ENCODE results near the gene C1QTNF12.

The C1QTNF12 gene, protein sequence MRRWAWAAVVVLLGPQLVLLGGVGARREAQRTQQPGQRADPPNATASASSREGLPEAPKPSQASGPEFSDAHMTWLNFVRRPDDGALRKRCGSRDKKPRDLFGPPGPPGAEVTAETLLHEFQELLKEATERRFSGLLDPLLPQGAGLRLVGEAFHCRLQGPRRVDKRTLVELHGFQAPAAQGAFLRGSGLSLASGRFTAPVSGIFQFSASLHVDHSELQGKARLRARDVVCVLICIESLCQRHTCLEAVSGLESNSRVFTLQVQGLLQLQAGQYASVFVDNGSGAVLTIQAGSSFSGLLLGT

DNA sequence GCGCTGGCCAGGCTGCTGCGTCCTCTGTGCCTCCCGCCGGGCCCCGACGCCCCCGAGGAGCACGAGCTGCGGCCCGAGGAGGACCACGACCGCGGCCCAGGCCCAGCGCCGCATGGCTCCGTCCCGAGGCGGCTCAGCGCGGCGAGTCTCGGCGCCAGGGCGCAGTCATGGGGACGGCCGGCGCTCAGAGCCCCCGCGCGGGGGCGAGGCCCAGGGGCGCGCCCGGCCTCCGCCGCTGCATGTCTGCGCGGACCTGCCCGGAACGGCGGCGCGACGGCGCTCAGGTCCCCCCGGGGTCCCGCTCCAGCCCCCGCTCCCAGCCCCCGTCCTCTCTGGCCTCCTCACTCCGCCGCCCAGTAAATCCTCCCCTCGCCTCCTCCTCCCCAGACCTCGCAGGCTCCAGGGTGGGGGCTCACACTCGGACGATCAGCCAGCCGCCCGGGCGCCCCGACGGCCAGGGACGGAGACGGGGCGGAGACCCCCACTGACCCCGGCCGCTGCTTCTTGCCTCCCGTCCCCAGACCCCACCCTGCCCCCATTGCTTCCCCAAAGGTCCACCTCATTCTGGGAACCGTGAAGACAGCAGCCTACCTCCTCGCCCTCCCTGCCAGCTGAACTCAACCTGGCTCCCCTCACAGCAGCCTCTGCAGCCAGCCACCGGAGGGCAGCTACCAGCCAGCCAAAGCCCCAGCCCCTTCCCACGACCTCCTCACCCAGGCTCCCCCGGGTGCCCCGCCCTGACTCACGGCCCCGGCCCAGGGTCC, at the start of gene C1QTNF12:
Gene C1QTNF12 (minus strand): TSS at position 146 of the 764 bp plus-strand sequence. CDS start 32 bp downstream, at position 114.
- TF ChIP-seq, protein P1, sequence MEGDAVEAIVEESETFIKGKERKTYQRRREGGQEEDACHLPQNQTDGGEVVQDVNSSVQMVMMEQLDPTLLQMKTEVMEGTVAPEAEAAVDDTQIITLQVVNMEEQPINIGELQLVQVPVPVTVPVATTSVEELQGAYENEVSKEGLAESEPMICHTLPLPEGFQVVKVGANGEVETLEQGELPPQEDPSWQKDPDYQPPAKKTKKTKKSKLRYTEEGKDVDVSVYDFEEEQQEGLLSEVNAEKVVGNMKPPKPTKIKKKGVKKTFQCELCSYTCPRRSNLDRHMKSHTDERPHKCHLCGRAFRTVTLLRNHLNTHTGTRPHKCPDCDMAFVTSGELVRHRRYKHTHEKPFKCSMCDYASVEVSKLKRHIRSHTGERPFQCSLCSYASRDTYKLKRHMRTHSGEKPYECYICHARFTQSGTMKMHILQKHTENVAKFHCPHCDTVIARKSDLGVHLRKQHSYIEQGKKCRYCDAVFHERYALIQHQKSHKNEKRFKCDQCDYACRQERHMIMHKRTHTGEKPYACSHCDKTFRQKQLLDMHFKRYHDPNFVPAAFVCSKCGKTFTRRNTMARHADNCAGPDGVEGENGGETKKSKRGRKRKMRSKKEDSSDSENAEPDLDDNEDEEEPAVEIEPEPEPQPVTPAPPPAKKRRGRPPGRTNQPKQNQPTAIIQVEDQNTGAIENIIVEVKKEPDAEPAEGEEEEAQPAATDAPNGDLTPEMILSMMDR (IDR thresholded peaks at IDR 0.05; ENCODE audit: low read depth, low read length), result no peak
- in situ Hi-C loops (cut with HindIII; ENCODE audit: low sequenced_read_pairs), result no loop called here
- DNase-seq (ENCODE audit: low read depth, low spot score), result no peak
- no peak within 1 kb of the TSS for H3K4me3 ChIP-seq (ENCODE audit: low read depth, low read length)

DNA sequence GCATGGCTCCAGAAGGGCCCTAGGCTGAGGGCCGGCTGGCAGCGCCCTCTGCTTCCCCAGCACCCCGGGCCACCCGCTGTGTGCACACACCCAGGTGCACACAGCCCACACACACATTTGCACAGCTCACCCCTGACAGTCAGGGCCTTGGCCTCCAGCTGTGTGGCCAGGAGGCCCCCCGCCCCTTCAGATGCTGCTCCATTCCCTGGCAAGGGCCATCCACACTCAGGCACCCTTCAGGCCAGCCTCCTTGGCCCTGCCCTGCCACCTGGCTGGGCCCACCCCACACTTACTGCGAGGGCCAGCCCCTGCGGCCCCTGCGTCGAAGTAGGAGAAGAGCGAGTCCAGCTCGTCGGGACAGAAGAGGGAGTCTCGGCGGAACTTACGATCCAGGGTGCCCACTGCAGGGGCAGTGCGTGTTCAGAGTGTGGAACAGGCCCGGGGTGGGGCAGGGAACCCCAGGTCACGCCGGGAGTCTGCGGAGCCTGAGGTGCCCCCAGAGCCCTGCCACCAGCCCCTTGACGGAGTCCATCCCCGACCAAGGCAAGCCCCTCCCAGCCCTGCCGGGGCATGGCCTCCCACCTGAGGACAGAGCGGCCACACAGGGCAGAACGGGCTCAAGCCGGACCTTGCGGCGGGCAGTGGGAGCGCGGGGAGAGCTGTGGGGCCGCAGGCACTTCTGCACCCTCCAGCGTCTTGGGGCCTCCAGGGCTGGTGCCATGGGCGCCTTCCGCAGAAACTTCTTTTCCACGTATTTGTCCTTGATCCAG, 48.8 kb upstream of the C1QTNF12 start:
- H3K4me3 ChIP-seq (ENCODE audit: low read depth, low read length), result no peak overlapping the region
- TF ChIP-seq, protein P1 (IDR thresholded peaks at IDR 0.05; ENCODE audit: low read depth, low read length), result no peak
- in situ Hi-C loops (cut with HindIII; ENCODE audit: low sequenced_read_pairs), result no loop called here
- no peak for DNase-seq (ENCODE audit: low read depth, low spot score)

DNA sequence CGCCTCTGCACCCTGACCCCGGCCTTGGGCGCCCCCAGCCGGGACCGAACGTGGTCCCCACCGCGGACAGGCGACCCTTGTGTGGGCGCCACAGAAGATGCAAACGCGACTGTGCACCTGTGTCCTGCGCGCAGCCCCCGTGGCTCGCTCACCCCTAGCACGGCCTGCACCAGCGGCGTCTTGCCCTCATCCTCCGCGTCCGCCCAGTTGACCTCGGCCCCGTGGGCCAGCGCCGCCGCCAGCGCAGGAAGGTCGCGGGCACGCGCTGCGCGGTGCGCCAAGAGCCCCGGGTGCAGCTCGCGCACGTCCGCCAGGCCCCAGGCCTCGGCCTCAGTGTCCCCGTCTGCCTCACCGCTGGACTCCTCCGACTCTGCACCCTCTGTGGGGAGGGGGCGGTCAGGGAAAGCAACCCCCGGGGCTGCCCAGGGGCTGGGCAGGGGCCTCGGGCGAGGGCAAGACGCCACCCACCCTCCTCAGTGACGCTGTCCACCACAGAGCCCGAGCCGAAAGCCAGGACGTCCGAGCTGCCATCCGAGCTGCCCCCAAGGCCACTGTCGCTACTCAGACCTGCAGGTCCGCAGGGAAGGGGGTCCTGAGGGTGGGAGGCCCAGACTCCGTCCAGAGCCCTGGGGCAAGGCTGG, 47.8 kb upstream of the C1QTNF12 start:
- H3K4me3 ChIP-seq (ENCODE audit: low read depth, low read length), result no peak overlapping the region
- in situ Hi-C loops (cut with HindIII; ENCODE audit: low sequenced_read_pairs), result no loop called here
- TF ChIP-seq, protein P1 (IDR thresholded peaks at IDR 0.05; ENCODE audit: low read depth, low read length), result no peak
- DNase-seq (ENCODE audit: low read depth, low spot score), result no peak

DNA sequence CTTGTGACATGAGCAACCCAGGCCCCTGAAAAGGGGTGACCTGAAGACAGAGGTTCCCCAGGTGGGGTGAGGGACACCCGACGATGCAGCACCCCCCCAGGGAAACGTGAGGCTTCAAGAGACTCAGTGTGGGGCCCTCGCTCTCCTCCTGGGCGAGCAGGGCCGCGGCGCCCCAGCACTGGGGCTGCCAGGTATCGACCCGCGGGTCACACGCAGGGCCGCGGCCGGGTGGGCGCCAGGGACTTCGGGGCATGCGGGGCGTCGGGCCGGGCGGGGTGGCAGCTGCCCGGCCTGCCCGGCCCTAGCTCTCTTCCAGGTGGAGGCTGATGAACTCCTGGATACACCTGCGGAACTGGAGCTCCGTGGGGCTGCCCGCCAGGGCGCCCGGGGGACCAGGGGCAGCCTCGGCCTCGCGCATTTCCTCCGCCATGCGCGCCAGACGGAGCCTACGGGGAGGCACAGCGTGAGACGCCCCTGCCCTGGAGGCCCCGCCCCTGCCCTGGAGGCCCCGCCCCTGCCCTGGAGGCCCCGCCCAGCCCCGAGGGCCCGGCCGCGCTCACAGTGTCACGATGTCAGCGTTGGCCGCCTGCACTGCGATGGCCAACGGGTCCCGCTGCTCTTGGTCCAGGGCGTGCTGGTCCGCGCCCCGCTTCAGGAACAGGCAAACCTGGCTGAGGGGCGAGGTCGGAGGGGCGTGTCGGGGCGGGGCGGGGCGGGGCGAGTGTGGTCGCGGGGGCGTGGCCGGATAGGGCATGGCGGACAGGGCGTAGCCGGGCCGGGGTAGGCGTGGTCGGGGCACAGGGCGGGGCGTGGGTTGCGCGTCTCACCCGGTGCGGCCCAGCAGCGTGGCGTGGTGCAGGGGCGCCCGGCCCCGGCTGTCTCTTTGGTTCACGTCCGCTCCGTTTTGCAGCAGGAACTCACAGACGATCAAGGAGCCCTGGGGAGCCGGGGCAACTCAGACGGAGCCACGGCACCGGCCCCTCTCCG, 47.0 kb upstream of the C1QTNF12 start:
- in situ Hi-C loops (cut with HindIII; ENCODE audit: low sequenced_read_pairs), result no loop called here
- H3K4me3 ChIP-seq (ENCODE audit: low read depth, low read length), result no peak overlapping the region
- TF ChIP-seq, protein P1 (IDR thresholded peaks at IDR 0.05; ENCODE audit: low read depth, low read length), result no peak
- no peak for DNase-seq (ENCODE audit: low read depth, low spot score)

DNA sequence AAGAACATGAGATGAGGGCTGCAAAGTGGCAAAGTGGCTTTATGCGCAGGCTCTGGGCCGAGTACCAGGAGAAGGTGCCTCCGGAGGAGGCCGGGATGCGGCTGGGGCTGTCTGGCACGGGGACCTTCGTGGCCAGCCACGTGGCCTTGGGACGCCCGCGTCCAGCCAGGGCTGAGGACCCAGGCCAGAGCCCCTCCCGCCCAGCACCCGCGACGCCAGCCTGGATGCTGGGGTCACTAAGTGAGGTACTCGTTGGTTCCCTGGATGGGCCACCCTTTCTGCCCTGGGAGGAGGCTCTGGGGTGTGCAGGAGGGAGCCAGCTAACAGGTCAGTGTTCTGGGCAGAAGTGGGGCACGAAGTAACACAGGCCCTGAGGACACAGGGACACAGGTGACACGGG, 46.3 kb upstream of the C1QTNF12 start:
- no peak overlapping the region for H3K4me3 ChIP-seq (ENCODE audit: low read depth, low read length)
- DNase-seq (ENCODE audit: low read depth, low spot score), result no peak
- TF ChIP-seq, protein P1 (IDR thresholded peaks at IDR 0.05; ENCODE audit: low read depth, low read length), result no peak
- in situ Hi-C loops (cut with HindIII; ENCODE audit: low sequenced_read_pairs), result no loop called here

Measured in astrocyte of the spinal cord (primary cell).